H1 (cell line): Measurements from ENCODE around the gene RORB. TPM values are rescaled to one million over a fixed set of nuclear protein-coding genes. Genes with fewer than 3 reads are reported as not detected.

Experiments used
- GABPA ChIP-seq: IDR thresholded peaks from 2 replicates; pipeline ENCODE4 v1.6.1; 2011; ENCODE audit warnings: mild to moderate bottlenecking, low read length, moderate library complexity, borderline replicate concordance; ENCODE audit not compliant: insufficient read depth
- RFX5 ChIP-seq: IDR thresholded peaks from 2 replicates; pipeline ENCODE4 v1.6.1; 2011; ENCODE audit warnings: low read depth, low read length, improper control_type of control experiment, borderline replicate concordance
- polyA plus RNA-seq, 7 experiments: library from polyadenylated mRNA; depleted of rRNA in 3 of 7; stranded (reverse) in 5 of 7; unstranded in 2 of 7; fragments of >200 nt in 5 of 7; fragments of 200-250 nt in 2 of 7; gene quantifications; 1 replicate in 5 of 7; 2 replicates in 1 of 7; 4 replicates in 1 of 7; pipeline versions ENCODE4 v1.2.1 to v1.2.3, GENCODE V29; 2011 to 2013; ENCODE audit warnings: missing spikeins in 2 of 7, mixed read lengths in 2 of 7
- total RNA-seq: library from RNA; stranded (reverse); fragmentation: NEBNext Ultra II Directional; extraction: Animal tissue kit (Norgen Biotek cat#: 25700); gene quantifications from 2 replicates; pipeline ENCODE4 v1.2.1, GENCODE V29; 2021

The RORB gene
- total and polyA plus RNA-seq, 2 of the 8 experiments (the other 6 are each of a cell fraction or from before 2014, with no cell fraction given): 2.3 to 7.1 TPM

DNA sequence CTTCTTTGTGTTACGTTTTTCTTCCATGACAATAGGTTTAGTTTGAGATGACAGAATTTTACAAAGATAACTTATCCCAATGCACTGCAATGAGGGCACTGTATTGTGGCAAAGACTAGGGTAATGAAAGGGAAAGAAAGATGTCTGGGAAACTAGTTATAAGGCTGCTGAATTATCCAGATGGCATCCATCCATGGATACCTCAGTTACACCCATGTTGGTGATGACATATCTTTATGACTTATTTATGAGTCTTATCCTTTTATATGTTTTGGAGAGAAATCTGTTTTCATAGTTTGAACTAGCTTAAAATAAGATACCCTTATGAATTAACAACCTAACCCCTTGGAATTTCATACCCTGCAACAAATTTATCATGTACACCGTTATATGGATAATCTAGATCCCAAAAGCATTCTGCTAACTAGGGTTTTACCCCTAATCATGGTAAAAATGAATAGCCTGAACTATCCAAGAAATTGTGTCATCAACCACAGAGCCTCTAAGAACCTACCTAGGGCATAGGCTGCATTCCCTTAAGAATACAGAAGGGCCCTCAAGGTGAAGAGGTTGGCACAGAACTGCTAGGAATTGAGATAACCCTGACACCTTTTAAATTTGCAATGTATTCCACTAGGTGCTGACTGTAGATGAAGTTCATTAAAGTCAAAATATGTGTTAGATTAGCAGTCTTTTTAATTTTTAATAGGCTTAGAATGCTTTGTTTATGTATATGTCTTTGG lies 49.5 kb upstream of the RORB start (continued):
- TF ChIP-seq RFX5 (no peak), GABPA (no peak)
- TF ChIP-seq, all 59 proteins: peak for 0
